RWPE1 (cell line): ENCODE data around the gene TMEM38A.

Experiments
- CTCF ChIA-PET: fragments of 350-600 bp; sonication (Branson Sonifier 250); formaldehyde crosslinking; extraction: SDS; loops from one replicate; lab custom pipeline; 2021; lab: Yijun Ruan, JAX
- POLR2A ChIA-PET: fragments of 400-600 bp; formaldehyde crosslinking; extraction: SDS; loops from one replicate; lab custom pipeline; 2020; ENCODE audit warnings: antibody characterized with exemption; ENCODE audit not compliant: low non-redundant PET; lab: Yijun Ruan, JAX
- DNase-seq: peaks from one replicate; pipeline ENCODE4 v3.0.0; 2012; ENCODE audit warnings: low spot score
- H3K27ac ChIP-seq: fragments of 450-650 bp; 2 replicates; pipeline ENCODE4 v1.5.1; 2017
- CTCF ChIP-seq: fragments of 450-650 bp; conservative IDR thresholded peaks from 2 replicates; pipeline ENCODE4 v1.5.1; 2017; ENCODE audit warnings: low read depth, mild to moderate bottlenecking

Gene TMEM38A

GRCh38 chr19:16654627-16655026, 6.3 kb upstream of the TMEM38A start:
- ChIA-PET CTCF (no interaction called here), POLR2A (no interaction called here)
- DNase-seq, result no peak

GRCh38 chr19:16655727-16656126, 5.2 kb upstream of the TMEM38A start:
- POLR2A ChIA-PET, result interaction anchor here (0.7 kb wide), 1 partner anchor 10 kb away, joined by 6 read pairs; no protein-coding TSS in a partner anchor
- H3K27ac ChIP-seq, result no peak overlapping the region
- no peak for TF ChIP-seq CTCF
- CTCF ChIA-PET, result no interaction called here
- no peak for DNase-seq

More at GRCh38 chr19:16654627-16655026, 6.3 kb upstream of the TMEM38A start:
- H3K27ac ChIP-seq, result no peak overlapping the region
- TF ChIP-seq CTCF, result no peak

GRCh38 chr19:16657384-16657783, 3.6 kb upstream of the TMEM38A start:
- ChIA-PET CTCF (interaction anchor here (0.5 kb wide), 1 partner anchor 70 kb away, joined by 4 read pairs; no protein-coding TSS in a partner anchor), POLR2A (no interaction called here)

GRCh38 chr19:16659464-16659831, 1.5 kb upstream of the TMEM38A start:
- POLR2A ChIA-PET, result interaction anchor here (1.4 kb wide), 1 partner anchor 13 kb away, joined by 6 read pairs; no protein-coding TSS in a partner anchor

More at GRCh38 chr19:16657384-16657783, 3.6 kb upstream of the TMEM38A start:
- no peak for TF ChIP-seq CTCF
- DNase-seq, result no peak
- no peak overlapping the region for H3K27ac ChIP-seq

GRCh38 chr19:16659832-16660708, 869 bp upstream of the TMEM38A start, which contains the start of gene SMIM7:
TSS of gene SMIM7 (minus strand) at chr19:16660144. CDS start at chr19:16660110, 34 bp downstream.
- peak within 1 kb of the TSS; percentile 93 for H3K27ac ChIP-seq
- POLR2A ChIA-PET, result interaction anchor here (0.9 to 1.4 kb wide), 3 partner anchors 13 to 74 kb away, joined by 3 to 6 read pairs (median 6); no protein-coding TSS in a partner anchor
- TF ChIP-seq CTCF, result no peak; the same call in 1 of the 2 replicates
- peak; percentile 100 for DNase-seq
- CTCF ChIA-PET, result interaction anchor here (0.5 to 1.7 kb wide), 4 partner anchors 17 to 1154 kb away, joined by 3 to 7 read pairs (median 3); partner anchors contain the start of gene USE1

More at GRCh38 chr19:16659464-16659831, 1.5 kb upstream of the TMEM38A start:
- no peak for DNase-seq
- CTCF ChIA-PET, result interaction anchor here (0.6 kb wide), 1 partner anchor 15 kb away, joined by 4 read pairs; no protein-coding TSS in a partner anchor
- no peak for TF ChIP-seq CTCF
- peak overlapping the region; percentile 93 for H3K27ac ChIP-seq

- no peak for TF ChIP-seq CTCF
- POLR2A ChIA-PET, result interaction anchor here (0.6 kb wide), 1 partner anchor 12 kb away, joined by 8 read pairs; no protein-coding TSS in a partner anchor
- peak overlapping the region; percentile 93 for H3K27ac ChIP-seq
- CTCF ChIA-PET, result interaction anchor here (1.7 kb wide), 1 partner anchor 53 kb away, joined by 7 read pairs; no protein-coding TSS in a partner anchor
- no peak for DNase-seq
These were observed 618 bp downstream of the TMEM38A start for GRCh38 chr19:16661480-16662034.
